HTERT RPE-1 (cell line): ENCODE measurements around the gene EEF1AKMT1.
"Not testable (repeated sequence)": the region's sequence is repeated elsewhere in the genome, so short reads cannot be mapped to it uniquely, and the experiment has no call there.

Source experiments
- in situ Hi-C: fragments of 300-500 bp; cut with MboI; formaldehyde crosslinking; loops from 4 replicates; pipeline ENCODE4 v1.14.3; 2020; ENCODE audit warnings: low sequenced_read_pairs

The EEF1AKMT1 gene

GRCh38 chr13:20702530-20702914, 71.2 kb downstream of the EEF1AKMT1 start:
- in situ Hi-C loops = no loop called here

DNA sequence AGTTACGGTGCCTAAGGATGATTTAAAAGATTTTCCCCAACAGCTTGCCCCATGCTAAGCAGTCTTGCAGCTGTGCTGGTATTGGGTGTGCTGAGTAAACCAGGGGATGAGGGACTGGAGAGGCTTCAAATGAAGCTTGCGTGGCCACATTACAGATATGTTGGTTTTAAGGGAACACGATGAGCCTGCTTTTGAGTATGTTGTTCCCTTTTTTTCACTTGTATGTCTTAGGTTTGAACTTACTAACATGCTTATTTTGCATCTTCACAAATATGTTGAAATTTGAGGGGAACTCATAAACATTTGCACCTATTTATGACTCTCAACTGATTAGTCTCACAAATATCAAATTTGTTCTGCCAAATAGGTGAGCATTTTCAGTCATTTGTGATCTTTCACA, 72.3 kb downstream of the EEF1AKMT1 start:
- in situ Hi-C loops = no loop called here

GRCh38 chr13:20700288-20700687, 73.5 kb downstream of the EEF1AKMT1 start:
- in situ Hi-C loops = no loop called here

DNA sequence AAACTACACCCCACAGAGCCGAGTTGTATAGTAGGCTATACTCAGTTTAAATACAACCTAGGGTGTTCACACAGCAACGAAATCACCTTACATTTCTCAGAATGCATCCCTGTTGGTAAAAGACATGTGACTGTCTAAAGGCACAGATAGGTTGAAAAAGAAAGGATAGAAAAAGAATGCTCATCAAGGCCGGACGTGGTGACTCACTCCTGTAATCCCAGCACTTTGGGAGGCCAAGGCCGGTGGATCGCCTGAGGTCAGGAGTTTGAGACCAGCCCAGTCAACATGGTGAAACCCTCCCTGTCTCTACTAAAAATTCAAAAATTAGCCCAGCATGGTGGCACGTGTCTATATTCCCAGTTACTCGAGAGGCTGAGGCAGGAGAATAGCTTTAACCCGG, 74.0 kb downstream of the EEF1AKMT1 start:
- in situ Hi-C loops = no loop called here

DNA sequence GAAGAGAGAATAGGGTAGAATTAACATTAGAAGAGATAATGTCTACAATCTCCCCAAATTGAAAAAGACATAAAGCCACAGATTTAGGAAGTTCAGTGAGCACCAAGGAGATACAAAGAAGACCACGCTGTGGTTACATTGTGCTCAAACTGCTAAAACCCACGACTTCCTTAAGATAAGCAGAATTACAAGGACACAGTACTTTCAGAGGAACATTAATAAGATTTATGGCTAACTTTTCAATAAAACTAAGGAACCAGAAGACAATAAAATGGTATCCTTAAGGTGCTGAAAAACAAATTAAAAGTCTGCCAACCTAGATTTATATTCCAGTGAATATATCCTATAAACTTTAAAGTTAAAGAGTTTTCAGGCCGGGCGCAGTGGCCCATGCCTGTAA, 77.7 kb downstream of the EEF1AKMT1 start:
- in situ Hi-C loops = no loop called here

DNA sequence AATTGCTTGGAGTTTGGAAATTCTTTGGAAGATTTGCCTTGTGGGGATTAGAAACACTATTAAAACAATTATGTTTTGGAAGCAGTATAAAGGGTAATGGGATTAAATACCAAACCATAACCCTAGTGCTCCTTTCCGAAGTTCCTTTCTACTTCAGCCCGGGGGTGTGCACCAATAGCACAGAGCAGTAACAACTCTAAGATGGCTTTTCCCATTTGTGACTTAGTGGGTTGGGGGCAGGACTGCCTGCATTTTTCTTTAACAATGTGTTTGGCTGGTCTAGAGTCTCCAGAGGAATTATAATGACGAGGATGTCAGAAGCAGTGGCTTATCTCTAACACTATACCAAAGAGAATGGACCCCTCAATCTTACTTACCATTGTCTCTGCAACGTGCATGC, 82.1 kb downstream of the EEF1AKMT1 start:
- in situ Hi-C loops = no loop called here

- in situ Hi-C loops = no loop called here
Measured at GRCh38 chr13:20689291-20689690, 84.5 kb downstream of the EEF1AKMT1 start.

DNA sequence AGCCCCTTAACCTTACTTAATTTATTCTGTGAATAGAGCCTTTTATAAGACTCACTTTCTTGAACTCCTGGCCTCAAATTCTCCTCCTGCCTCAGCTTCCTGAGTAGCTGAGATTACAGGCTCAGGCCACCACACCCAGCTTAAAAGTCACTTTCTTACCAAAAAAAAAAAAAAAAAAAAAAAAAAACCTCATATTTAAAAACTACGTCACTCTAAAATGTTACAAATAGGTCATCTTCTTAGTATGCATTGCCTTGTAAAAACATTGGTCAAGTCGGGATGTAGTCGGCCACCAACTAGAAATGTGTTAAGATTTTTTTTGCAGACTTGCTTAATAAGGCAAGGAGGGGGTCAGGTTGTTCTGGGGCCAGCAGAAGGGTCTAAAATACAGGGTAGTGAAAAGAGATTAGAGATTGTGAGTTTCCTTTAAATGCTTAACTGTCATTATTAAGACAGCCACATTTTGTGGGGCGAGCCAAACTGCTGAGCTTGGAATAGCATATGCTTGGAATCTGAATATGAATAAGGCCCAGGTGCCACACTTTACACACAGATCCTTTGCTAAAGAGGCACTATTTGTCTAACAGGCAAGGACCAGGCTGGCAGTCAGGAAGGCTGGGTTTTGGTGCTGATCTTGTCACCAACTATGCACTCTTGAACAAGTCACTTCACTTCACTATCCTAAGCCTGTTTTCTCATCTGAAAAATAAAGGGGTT, 86.7 kb downstream of the EEF1AKMT1 start:
- in situ Hi-C loops = no loop called here

DNA sequence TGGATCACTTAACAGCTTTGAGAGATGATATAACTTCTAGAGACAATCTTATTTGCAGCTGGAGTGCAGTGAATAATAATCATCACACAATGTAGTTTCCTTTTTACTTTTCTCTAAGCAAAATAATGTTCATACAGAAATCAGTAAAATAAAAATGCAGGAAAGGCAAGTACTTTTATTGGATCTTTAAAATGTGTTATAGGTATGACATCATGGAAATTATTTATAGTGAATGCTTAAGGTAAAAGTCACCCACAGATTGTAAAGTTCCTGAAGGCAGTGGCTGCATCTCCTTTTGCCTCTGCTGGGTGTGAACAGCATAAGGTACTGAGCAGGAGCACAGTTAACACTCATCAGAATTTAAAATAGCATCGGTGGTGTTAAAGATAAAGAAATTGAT, 87.6 kb downstream of the EEF1AKMT1 start:
- in situ Hi-C loops = no loop called here

DNA sequence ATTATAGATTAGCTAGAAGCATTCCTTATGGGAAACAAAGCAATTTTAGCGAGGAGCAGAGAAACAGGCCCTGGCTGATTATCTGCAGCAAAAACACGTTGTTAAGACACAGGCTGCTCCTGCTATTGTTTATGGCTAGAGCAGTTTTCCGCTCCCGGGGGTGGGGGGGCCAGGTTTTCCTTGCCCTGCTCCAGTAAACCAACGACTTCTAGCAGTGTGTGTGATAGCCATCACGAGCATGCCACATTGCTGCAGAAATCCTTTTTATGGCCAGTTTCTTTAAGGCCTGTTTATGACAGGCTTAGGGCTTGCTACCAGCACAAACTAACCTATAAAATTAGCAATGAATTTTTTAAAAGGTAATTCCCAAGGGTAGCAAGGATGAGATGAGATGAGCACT, 88.7 kb downstream of the EEF1AKMT1 start:
- in situ Hi-C loops = no loop called here

- in situ Hi-C loops = no loop called here
Measured at GRCh38 chr13:20684546-20684945, 89.2 kb downstream of the EEF1AKMT1 start.

DNA sequence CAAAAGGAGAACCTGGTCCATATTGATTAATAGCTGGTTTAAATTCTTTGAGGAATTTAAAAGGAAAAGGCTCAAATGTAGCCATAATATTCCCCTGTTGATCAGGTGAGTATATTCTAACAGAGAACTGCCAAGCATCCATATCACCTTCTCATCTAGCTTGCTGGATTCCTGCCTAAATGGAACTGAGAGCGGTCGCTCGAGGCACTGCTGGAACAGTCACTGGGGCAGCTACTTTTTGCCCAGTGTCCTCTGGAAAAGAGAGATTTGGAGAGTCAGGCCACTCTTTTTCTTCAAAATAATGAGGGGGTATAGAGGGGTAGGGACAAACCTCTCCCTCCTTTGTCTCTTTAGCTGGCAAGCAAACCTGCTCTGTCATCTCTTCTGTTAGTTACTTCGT, 89.7 kb downstream of the EEF1AKMT1 start:
- in situ Hi-C loops = no loop called here

DNA sequence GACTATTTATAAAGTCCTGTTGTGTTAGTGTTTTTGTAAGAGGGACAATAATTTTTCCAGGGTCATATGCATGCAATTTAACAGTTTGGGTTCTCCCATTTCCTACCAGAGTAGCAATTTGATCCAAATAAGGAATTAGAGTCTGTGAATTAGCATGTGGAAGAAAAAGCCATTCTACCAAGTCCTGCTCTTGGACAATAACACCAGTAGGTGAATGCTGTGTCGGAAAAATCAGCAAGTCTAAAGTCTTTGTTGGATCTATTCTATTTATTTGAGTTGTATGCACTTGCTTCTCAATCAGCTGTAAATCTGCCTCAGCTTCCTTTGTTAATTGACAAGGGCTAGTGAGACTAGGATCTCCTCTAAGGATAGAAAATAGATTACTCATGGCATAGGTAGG, 91.7 kb downstream of the EEF1AKMT1 start:
- in situ Hi-C loops = no loop called here

DNA sequence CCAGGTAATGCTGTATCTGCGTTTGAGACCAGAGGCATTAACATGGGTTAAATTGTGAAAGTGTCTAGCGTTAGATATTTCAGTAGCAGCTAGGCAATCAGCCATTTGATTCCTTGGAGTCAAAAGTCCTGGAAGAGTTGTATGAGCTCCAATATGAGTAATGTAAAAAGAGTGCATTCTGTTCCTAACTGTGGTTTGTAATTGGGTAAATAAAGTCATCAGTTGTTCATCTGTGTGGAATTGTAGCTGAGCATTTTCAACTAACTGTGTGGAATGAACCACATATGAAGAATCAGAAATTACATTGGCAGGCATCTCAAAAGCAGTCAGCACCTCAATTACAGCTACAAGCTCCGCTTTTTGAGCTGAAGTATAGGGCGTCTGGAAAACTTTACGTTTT, 92.3 kb downstream of the EEF1AKMT1 start:
- in situ Hi-C loops = not testable (repeated sequence)

DNA sequence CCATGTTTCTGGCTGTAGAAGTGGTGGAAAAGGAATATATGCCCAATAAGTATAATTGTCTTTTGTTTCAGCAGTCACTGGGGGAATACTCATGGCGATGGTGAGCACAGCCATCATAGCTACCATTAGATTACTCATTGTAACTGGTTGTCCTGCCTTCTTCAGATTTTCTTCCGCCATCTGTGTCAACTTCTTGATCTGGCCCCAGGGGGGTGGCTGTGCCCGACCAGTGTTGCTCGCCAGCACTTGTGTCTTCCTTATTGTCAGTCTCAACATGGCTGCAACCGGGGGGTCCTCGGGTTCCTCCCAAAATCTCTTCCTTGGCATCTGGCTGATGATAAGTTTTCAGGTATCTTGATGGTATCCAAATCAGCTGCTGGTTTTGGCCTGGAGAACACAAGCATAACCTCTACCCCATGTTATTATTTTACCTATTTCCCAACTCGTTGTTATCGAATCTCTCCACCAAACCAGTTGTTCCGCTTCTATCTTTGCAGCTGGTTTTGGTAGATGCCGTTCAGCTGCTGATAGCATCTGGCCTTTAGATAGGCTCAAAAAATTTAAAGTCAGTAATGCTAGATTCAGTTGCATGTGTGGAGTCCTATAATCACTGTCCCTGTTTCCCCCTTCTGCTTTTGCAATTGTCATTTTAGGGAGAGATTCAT, 93.2 kb downstream of the EEF1AKMT1 start:
- in situ Hi-C loops = no loop called here

DNA sequence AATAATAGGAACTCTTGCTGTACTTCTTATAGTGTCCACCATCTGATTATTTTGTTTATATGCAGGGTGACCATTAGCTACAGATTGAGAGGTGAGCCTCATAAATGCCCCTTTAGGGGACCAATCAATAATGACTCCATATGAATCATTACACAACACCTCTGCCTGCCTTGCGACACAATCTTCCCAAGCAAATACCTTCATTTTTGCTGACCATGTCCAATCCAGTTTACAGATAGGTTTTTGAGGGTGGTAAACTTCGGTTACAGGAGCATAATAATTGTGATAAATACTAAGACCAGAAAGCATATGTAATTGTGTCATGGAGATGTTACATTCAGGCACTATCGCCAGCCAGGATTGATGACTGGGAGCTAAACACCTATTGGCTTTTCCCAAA, 93.9 kb downstream of the EEF1AKMT1 start:
- in situ Hi-C loops = no loop called here
